Pericardium fibroblast (primary cell): ENCODE results near the gene GABRD. TPM values are rescaled to one million over a fixed set of nuclear protein-coding genes. Genes with fewer than 3 reads are reported as not detected.

Experiments used
- total RNA-seq: library from RNA; depleted of rRNA; stranded (reverse); fragments of >200 nt; gene quantifications from 2 replicates; pipeline ENCODE4 v1.2.3, GENCODE V29; 2015

GABRD gene, protein sequence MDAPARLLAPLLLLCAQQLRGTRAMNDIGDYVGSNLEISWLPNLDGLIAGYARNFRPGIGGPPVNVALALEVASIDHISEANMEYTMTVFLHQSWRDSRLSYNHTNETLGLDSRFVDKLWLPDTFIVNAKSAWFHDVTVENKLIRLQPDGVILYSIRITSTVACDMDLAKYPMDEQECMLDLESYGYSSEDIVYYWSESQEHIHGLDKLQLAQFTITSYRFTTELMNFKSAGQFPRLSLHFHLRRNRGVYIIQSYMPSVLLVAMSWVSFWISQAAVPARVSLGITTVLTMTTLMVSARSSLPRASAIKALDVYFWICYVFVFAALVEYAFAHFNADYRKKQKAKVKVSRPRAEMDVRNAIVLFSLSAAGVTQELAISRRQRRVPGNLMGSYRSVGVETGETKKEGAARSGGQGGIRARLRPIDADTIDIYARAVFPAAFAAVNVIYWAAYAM
- not detected in 2 replicates for total RNA-seq

DNA sequence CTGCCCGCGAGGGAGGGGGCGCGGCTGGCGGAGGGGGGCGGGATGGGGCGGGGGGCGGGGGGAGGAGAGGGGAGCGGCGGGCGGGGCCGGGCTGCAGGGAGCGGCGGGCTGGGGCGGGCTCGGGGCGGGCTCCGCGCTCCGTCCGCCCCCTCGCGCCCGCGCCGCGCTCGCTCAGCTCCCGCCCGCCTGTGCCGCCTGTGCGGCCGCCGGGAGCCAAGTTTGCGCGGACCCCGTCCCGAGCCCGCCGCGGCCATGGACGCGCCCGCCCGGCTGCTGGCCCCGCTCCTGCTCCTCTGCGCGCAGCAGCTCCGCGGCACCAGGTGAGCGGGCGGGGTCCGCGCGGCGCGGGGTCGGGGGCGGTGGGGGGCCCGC lies at the start of gene GABRD:
TSS of gene GABRD (plus strand) at position 174 of the 372 bp plus-strand sequence. CDS start at position 253, 79 bp downstream.

DNA sequence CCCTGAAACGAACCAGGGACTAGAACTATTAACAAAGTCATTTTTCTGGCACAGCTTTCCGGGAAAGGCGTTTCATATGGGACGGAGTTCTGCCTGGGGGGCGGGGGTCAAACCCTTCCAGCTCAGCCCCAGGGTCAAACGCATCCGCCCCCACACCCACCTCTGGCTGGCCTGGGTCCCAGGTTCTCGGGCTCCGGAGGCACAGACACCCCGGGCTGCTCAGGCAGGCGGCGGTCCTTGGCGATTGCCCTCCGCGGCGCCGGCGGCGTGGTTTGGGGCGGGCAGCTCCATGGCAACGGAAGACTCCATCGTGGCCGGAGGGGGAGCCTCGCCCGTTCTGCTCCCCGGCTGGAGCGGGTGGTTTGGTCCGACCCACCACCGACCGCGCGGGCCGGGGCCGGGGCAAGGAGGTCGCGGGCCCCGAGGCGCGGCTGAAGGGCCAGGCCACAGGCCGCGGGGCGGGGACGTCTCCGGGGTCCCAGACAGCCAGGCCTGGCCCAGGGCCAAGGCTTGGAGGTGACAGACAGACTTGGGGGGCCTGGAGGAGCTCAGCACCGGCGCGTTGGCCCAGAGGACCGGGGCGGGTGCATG lies 15.5 kb upstream of the GABRD start, which contains the start of gene CFAP74:
TSS of gene CFAP74 (minus strand) at position 246 of the 591 bp plus-strand sequence. CDS start 12,830 bp downstream, outside the sequence.

DNA sequence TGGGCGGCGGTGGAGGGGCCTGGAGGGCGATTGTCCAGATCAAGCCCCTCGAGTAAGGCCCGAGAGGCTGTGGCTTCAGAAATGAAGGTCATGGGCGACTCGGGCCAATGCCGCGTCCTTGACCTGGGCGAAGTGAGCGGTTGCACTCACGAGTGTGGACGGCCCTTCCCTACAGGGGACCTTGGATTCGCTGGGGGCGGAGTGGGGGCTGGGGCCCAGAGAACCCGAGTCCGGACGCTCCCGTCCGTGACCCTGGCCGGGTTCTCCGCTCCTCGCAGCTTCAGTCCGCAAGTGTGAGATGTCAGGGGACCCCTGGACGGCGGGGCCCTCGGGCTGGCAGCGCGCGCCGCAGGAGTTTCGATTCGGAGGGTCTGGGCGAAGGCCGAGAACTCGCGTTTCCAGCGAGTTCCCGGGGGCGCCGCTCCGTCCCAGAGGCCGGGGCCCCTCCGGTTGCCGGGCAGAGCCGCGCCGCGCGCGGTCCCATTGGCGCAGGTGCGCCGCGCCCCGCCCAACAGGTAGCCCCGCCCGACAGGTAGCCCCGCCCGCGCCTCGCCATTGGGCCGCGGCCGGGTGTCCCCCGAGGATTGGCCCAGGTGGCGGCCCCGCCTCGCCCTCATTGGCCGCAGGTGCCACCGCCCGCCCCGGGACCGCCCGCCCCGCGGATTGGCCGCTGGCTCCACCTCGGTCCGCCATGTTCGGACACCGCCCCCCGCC lies 30.7 kb downstream of the GABRD start, which contains the start of gene PRKCZ:
TSS of gene PRKCZ (plus strand) at position 694 of the 714 bp plus-strand sequence. CDS start 220 bp downstream, outside the sequence.

Other genes with a start within 250 kb of the GABRD start
- gene NADK, start 240.9 kb upstream of the GABRD start, total RNA-seq, result 40.3 and 71.3 TPM in 2 replicates
- 83.6 and 148 TPM in 2 replicates for gene GNB1, start 128.3 kb upstream of the GABRD start, total RNA-seq
- gene CALML6, start 104.1 kb upstream of the GABRD start, total RNA-seq, result 0.51 TPM in 1 of 2 replicates, not detected in the other
- gene TMEM52, start 100.1 kb upstream of the GABRD start, total RNA-seq, result 1.3 TPM in 1 of 2 replicates, not detected in the other
- not detected in 2 replicates for gene CFAP74, start 15.6 kb upstream of the GABRD start, total RNA-seq
- 0.94 and 3.0 TPM in 2 replicates for gene PRKCZ, start 31.1 kb downstream of the GABRD start, total RNA-seq
- gene FAAP20, start 175.4 kb downstream of the GABRD start, total RNA-seq, result 28.5 and 63.9 TPM in 2 replicates
- gene SKI, start 209.0 kb downstream of the GABRD start, total RNA-seq, result 33.5 and 43.4 TPM in 2 replicates